PC-3 (cell line): ENCODE data around the gene RFX4.
A peak's percentile ranks its signal among the peaks of the same experiment; 100 is the strongest.

Source experiments
- CTCF ChIP-seq: fragments of 300-600 bp; sonication (generic); conservative IDR thresholded peaks from 2 replicates; pipeline ENCODE4 v1.5.1; 2017; ENCODE audit warnings: antibody characterized with exemption, low read depth, mild to moderate bottlenecking, low read length
- EZH2 ChIP-seq: fragments of 300-600 bp; sonication (generic); IDR thresholded peaks from one replicate; pipeline ENCODE4 v1.6.1; 2017; ENCODE audit warnings: antibody characterized with exemption, mild to moderate bottlenecking, low read length; ENCODE audit not compliant: unreplicated experiment
- EZH2phosphoT487 ChIP-seq: fragments of 300-600 bp; sonication (generic); IDR thresholded peaks from 2 replicates; pipeline ENCODE4 v1.6.1; 2018; ENCODE audit warnings: mild to moderate bottlenecking, antibody characterized with exemption, low read length, borderline replicate concordance

GRCh38 chr12:106736051-106736957 is 153.5 kb downstream of the RFX4 start:
- peak; percentile 27; the same call in 1 of the 2 replicates for TF ChIP-seq CTCF
- no peak for TF ChIP-seq EZH2phosphoT487
- TF ChIP-seq EZH2: no peak
